Endothelial cell of umbilical vein (primary cell): ENCODE data around the gene ACSF3. TPM values are rescaled to one million over a fixed set of nuclear protein-coding genes. Genes with fewer than 3 reads are reported as not detected.

ENCODE experiments used
- BruUV-seq: library from RNA; stranded (reverse); fragments of 400-500 nt; replicated peaks from 2 replicates; lab custom pipeline; 2021; lab: Mats Ljungman, UMichigan
- CTCF ChIA-PET: fragments of 300-600, 350-600 bp; sonication (Branson Sonifier 250); formaldehyde crosslinking; loops from one replicate; lab custom pipeline; 2021; ENCODE audit warnings: antibody characterized with exemption, inconsistent platforms; lab: Charles Lee
- POLR2A ChIA-PET: fragments of 300-600, 350-600 bp; sonication (Branson Sonifier 250); formaldehyde crosslinking; loops from one replicate; lab custom pipeline; 2021; ENCODE audit warnings: antibody characterized with exemption, inconsistent platforms; lab: Charles Lee
- DNase-seq: peaks from one replicate; pipeline ENCODE4 v3.0.0-alpha.2; 2011; ENCODE audit warnings: low read depth, low spot score
- FAIRE-seq: peaks from 2 replicates; lab custom pipeline; 2011; peaks lifted over from hg19 to GRCh38; lab: Jason Lieb, UNC
- H2AFZ ChIP-seq: 2 replicates; pipeline ENCODE4 v1.6.0; 2012; ENCODE audit warnings: low read depth, low read length, control low read depth, inconsistent platforms
- H3K27ac ChIP-seq: 2 replicates; pipeline ENCODE4 v1.5.1; 2011; ENCODE audit warnings: low read depth, mild to moderate bottlenecking, control low read depth, low read length, moderate library complexity; ENCODE audit not compliant: insufficient read depth
- H3K27me3 ChIP-seq, 2 experiments: 2 replicates each; pipeline versions ENCODE4 v1.6.0 to v1.6.1; 2011; ENCODE audit warnings: low read length in 2 of 2, mixed read lengths in 1 of 2; ENCODE audit not compliant: control insufficient read depth in 2 of 2, insufficient read depth in 2 of 2
- H3K36me3 ChIP-seq, 2 experiments: 2 replicates in 1 of 2; 3 replicates in 1 of 2; pipeline ENCODE4 v1.5.1; 2011; ENCODE audit warnings: low read length in 2 of 2, mild to moderate bottlenecking in 1 of 2, moderate library complexity in 1 of 2; ENCODE audit not compliant: control insufficient read depth in 2 of 2, insufficient read depth in 2 of 2; ENCODE audit errors: extremely low read depth in 1 of 2
- H3K4me1 ChIP-seq: 3 replicates; pipeline ENCODE4 v1.5.1; 2011; ENCODE audit warnings: mild to moderate bottlenecking, low read length; ENCODE audit not compliant: control insufficient read depth, insufficient read depth; ENCODE audit errors: extremely low read depth
- H3K4me2 ChIP-seq: 2 replicates; pipeline ENCODE4 v1.6.1; 2011; ENCODE audit warnings: low read length, control low read depth, mixed read lengths; ENCODE audit not compliant: insufficient read depth
- H3K4me3 ChIP-seq, 3 experiments: fragments of 200-600 bp in 1 of 3; sonication (generic), shearing (Covaris generic) in 1 of 3; replicated peaks in 1 of 3; 2 replicates each; pipeline ENCODE4 v1.5.1; 2011 to 2016; ENCODE audit warnings: control low read depth in 3 of 3, low read length in 3 of 3, mild to moderate bottlenecking in 2 of 3, inconsistent platforms in 1 of 3, low read depth in 1 of 3, moderate library complexity in 1 of 3; ENCODE audit not compliant: insufficient read depth in 1 of 3
- H3K79me2 ChIP-seq: 2 replicates; pipeline ENCODE4 v1.6.0; 2012; ENCODE audit warnings: low read length, inconsistent platforms; ENCODE audit not compliant: control insufficient read depth, insufficient read depth
- H3K9ac ChIP-seq: replicated peaks from 2 replicates; pipeline ENCODE3; 2011; ENCODE audit warnings: low read length, control low read depth; ENCODE audit not compliant: insufficient read depth; ENCODE audit errors: extremely low read depth
- H3K9me1 ChIP-seq: replicated peaks from 3 replicates; pipeline ENCODE4 v1.6.0; 2011; ENCODE audit warnings: mild to moderate bottlenecking, low read length; ENCODE audit not compliant: control insufficient read depth, insufficient read depth; ENCODE audit errors: extremely low read depth
- H3K9me3 ChIP-seq: replicated peaks from 2 replicates; pipeline ENCODE4 v1.5.1; 2012; ENCODE audit warnings: low read length, inconsistent platforms; ENCODE audit not compliant: control insufficient read depth, insufficient read depth
- H4K20me1 ChIP-seq: replicated peaks from 2 replicates; pipeline ENCODE3; 2011; ENCODE audit warnings: mild to moderate bottlenecking, low read length; ENCODE audit not compliant: control insufficient read depth, insufficient read depth; ENCODE audit errors: extremely low read depth
- CTCF ChIP-seq, 2 donors: IDR thresholded peaks; 1 replicate in 1 of 2; 2 replicates in 1 of 2; pipeline ENCODE4 v1.5.1; 2011; ENCODE audit warnings: low read length in 2 of 2, mild to moderate bottlenecking in 2 of 2, moderate library complexity in 2 of 2, control low read depth in 1 of 2, inconsistent platforms in 1 of 2, low read depth in 1 of 2; ENCODE audit not compliant: insufficient read depth in 1 of 2; ENCODE audit errors: extremely low read depth in 1 of 2
- EZH2 ChIP-seq: IDR thresholded peaks from 2 replicates; pipeline ENCODE4 v1.6.1; 2012; ENCODE audit warnings: borderline replicate concordance, low read depth, mild to moderate bottlenecking, moderate library complexity, low read length, inconsistent platforms; ENCODE audit not compliant: severe bottlenecking
- FOS ChIP-seq: IDR thresholded peaks from 2 replicates; pipeline ENCODE4 v1.6.1; 2011; ENCODE audit warnings: mild to moderate bottlenecking, low read length, moderate library complexity, borderline replicate concordance; ENCODE audit not compliant: insufficient read depth
- GATA2 ChIP-seq: IDR thresholded peaks from 2 replicates; pipeline ENCODE4 v1.7.0; 2011; ENCODE audit warnings: low read depth, mild to moderate bottlenecking, moderate library complexity, mixed read lengths, low read length; ENCODE audit not compliant: insufficient read length, insufficient read depth
- JUN ChIP-seq: IDR thresholded peaks from 2 replicates; pipeline ENCODE4 v1.6.1; 2011; ENCODE audit warnings: borderline replicate concordance, low read depth; ENCODE audit not compliant: insufficient read length, insufficient read depth
- MAX ChIP-seq: IDR thresholded peaks from 2 replicates; pipeline ENCODE4 v1.6.1; 2011; ENCODE audit not compliant: insufficient read depth, insufficient read length
- MYC ChIP-seq: IDR thresholded peaks from one replicate; pipeline ENCODE4 v1.6.1; 2011; ENCODE audit warnings: mild to moderate bottlenecking, low read depth, low read length
- POLR2A ChIP-seq: IDR thresholded peaks from 2 replicates; pipeline ENCODE4 v1.6.1; 2012; ENCODE audit warnings: low read depth, mild to moderate bottlenecking, control low read depth, low read length
- POLR2AphosphoS5 ChIP-seq: IDR thresholded peaks from 2 replicates; pipeline ENCODE4 v1.6.1; 2012; ENCODE audit warnings: low read depth, mild to moderate bottlenecking, control low read depth, low read length, moderate library complexity; ENCODE audit not compliant: insufficient read depth
- dilution Hi-C: fragments of 300-500 bp; cut with MboI; formaldehyde crosslinking; loops from one replicate; pipeline ENCODE4 v1.15.0; 2019; ENCODE audit warnings: low sequenced_read_pairs; ENCODE audit not compliant: extremely low pct_ligation_motif_present
- intact Hi-C: fragments of 100-400 bp; cut with micrococcal nuclease; formaldehyde crosslinking; loops from one replicate; pipeline ENCODE4 v1.10.0; 2022
- polyA plus RNA-seq, 4 experiments: library from polyadenylated mRNA; depleted of rRNA in 3 of 4; stranded (reverse) in 3 of 4; unstranded in 1 of 4; fragments of >200 nt; gene quantifications; 2 replicates each; pipeline versions ENCODE4 v1.2.1 to v1.2.3, GENCODE V29; 2011 to 2012; ENCODE audit warnings: missing spikeins in 1 of 4
- total RNA-seq: library from RNA; stranded (reverse); gene quantifications from 2 replicates; pipeline ENCODE4 v1.2.3, GENCODE V29; 2021

The ACSF3 gene
- total and polyA plus RNA-seq, 2 donors (not counting 3 experiments of a cell fraction or from before 2014, with no cell fraction given): 18.6 to 33.2 TPM

GRCh38 chr16:89099905-89100304, 6.3 kb downstream of the ACSF3 start:
- no peaks in the 10 kb centered on the region for H3K27me3 ChIP-seq
- H4K20me1 ChIP-seq: no peaks in the 10 kb centered on the region
- POLR2A ChIA-PET: interaction anchor here (0.8 kb wide), 1 partner anchor 437 kb away, joined by 3 read pairs; the partner anchor contains the start of gene MVD
- no peak for FAIRE-seq
- no peak overlapping the region for H3K9ac ChIP-seq
- H3K79me2 ChIP-seq: peaks cover 34% of the 10 kb centered on the region
- H3K4me2 ChIP-seq: no peak overlapping the region
- H3K9me3 ChIP-seq: no peaks in the 10 kb centered on the region
- H3K27ac ChIP-seq: no peak overlapping the region
- H3K36me3 ChIP-seq: peaks cover 2 to 25% of the 10 kb centered on the region in 2 experiments
- no peaks in the 10 kb centered on the region for H3K9me1 ChIP-seq
- no peak overlapping the region for H2AFZ ChIP-seq
- peaks cover under 1% of the 10 kb centered on the region for H3K4me1 ChIP-seq
- H3K4me3 ChIP-seq: no peak overlapping the region
- TF ChIP-seq POLR2AphosphoS5 (no peak), CTCF (IDR thresholded peaks at IDR 0.05; ENCODE audit: extremely low read depth in 1 of 2, insufficient read depth in 1 of 2, low read depth in 1 of 2, low read length in 2 of 2) (no peak), MAX (no peak), POLR2A (no peak), MYC (no peak), JUN (no peak), EZH2 (no peak), FOS (no peak), GATA2 (no peak)
- intact Hi-C loops: no loop called here
- CTCF ChIA-PET: no interaction called here
- no peak for DNase-seq
- dilution Hi-C loops: no loop called here
- BruUV-seq: no TSS peak
